Neural progenitor cell (in vitro differentiated cells): Measurements from ENCODE around the gene SPSB4. TPM values are rescaled to one million over a fixed set of nuclear protein-coding genes. Genes with fewer than 3 reads are reported as not detected.

Source experiments
- DNase-seq: peaks from one replicate; pipeline ENCODE4 v3.0.0-alpha.2; 2016; ENCODE audit warnings: low spot score
- H2AFZ ChIP-seq: fragments of 200-600 bp; sonication (generic); replicated peaks from 2 replicates; pipeline ENCODE4 v1.6.1; 2016; ENCODE audit warnings: antibody characterized with exemption
- H3F3A ChIP-seq: fragments of 200-600 bp; sonication (generic); 2 replicates; pipeline ENCODE4 v1.6.1; 2016; ENCODE audit warnings: antibody characterized with exemption, low read depth
- H3K27ac ChIP-seq: fragments of 200-600 bp; sonication (generic); 2 replicates; pipeline ENCODE4 v1.5.1; 2016; ENCODE audit warnings: mild to moderate bottlenecking
- H3K27me3 ChIP-seq: fragments of 200-600 bp; sonication (generic); 2 replicates; pipeline ENCODE4 v1.6.1; 2016; ENCODE audit warnings: mild to moderate bottlenecking, moderate library complexity
- H3K36me3 ChIP-seq: fragments of 200-600 bp; sonication (generic); 2 replicates; pipeline ENCODE4 v1.5.1; 2016
- H3K4me1 ChIP-seq: fragments of 200-600 bp; sonication (generic); 2 replicates; pipeline ENCODE4 v1.6.1; 2016; ENCODE audit warnings: mixed run types
- H3K4me2 ChIP-seq: fragments of 200-600 bp; sonication (generic); 2 replicates; pipeline ENCODE4 v1.6.1; 2016
- H3K4me3 ChIP-seq: fragments of 200-600 bp; sonication (generic); 2 replicates; pipeline ENCODE4 v1.5.1; 2016
- H3K79me2 ChIP-seq: fragments of 200-600 bp; sonication (generic); 2 replicates; pipeline ENCODE4 v1.6.1; 2016; ENCODE audit warnings: low read depth
- H3K9ac ChIP-seq: fragments of 200-600 bp; sonication (generic); 2 replicates; pipeline ENCODE4 v1.6.1; 2016
- H3K9me3 ChIP-seq: fragments of 200-600 bp; sonication (generic); 2 replicates; pipeline ENCODE4 v1.5.1; 2016; ENCODE audit warnings: low read depth
- H4K20me1 ChIP-seq: fragments of 200-600 bp; sonication (generic); 2 replicates; pipeline ENCODE4 v1.6.1; 2016; ENCODE audit warnings: low read depth
- H3K27ac Mint-ChIP-seq: 3 replicates; pipeline ENCODE4 v1.8.0; 2021; ENCODE audit warnings: mixed read lengths
- H3K27me3 Mint-ChIP-seq: 2 replicates; pipeline ENCODE4 v1.8.0; 2022; ENCODE audit warnings: low read depth, mild to moderate bottlenecking, inconsistent platforms, moderate library complexity, mixed read lengths; ENCODE audit not compliant: insufficient read depth
- H3K36me3 Mint-ChIP-seq: 3 replicates; pipeline ENCODE4 v1.8.0; 2021; ENCODE audit warnings: mixed read lengths
- H3K4me1 Mint-ChIP-seq: 3 replicates; pipeline ENCODE4 v1.8.0; 2021; ENCODE audit warnings: mixed read lengths
- H3K4me3 Mint-ChIP-seq: 3 replicates; pipeline ENCODE4 v1.8.0; 2021; ENCODE audit warnings: mild to moderate bottlenecking, moderate library complexity, mixed read lengths
- H3K9me3 Mint-ChIP-seq: 3 replicates; pipeline ENCODE4 v1.8.0; 2020; ENCODE audit warnings: mixed read lengths
- CTCF ChIP-seq: fragments of 200-600 bp; sonication (generic); IDR thresholded peaks from 2 replicates; pipeline ENCODE4 v1.5.1; 2017; ENCODE audit warnings: antibody characterized with exemption, mild to moderate bottlenecking
- EZH2 ChIP-seq: fragments of 200-600 bp; sonication (generic); IDR thresholded peaks from 2 replicates; pipeline ENCODE4 v1.6.1; 2017; ENCODE audit warnings: antibody characterized with exemption, mild to moderate bottlenecking, moderate library complexity
- EZH2phosphoT487 ChIP-seq: fragments of 200-600 bp; sonication (generic); IDR thresholded peaks from 2 replicates; pipeline ENCODE4 v1.6.1; 2017; ENCODE audit warnings: antibody characterized with exemption
- total RNA-seq: library from RNA; depleted of rRNA; stranded (reverse); fragments of >200 nt; gene quantifications from 2 replicates; pipeline ENCODE4 v1.2.3, GENCODE V29; 2015; ENCODE audit warnings: low replicate concordance

Gene SPSB4
- total RNA-seq, 1 donor from 2014 or later: 4.9 TPM

- peak overlapping the region; percentile 5 for H3K4me3 Mint-ChIP-seq
- H3K27ac ChIP-seq: no peak overlapping the region
- no peaks in the 10 kb centered on the region for H4K20me1 ChIP-seq
- peak overlapping the region; percentile 27 for H3K27ac Mint-ChIP-seq
- no peaks in the 10 kb centered on the region for H3K36me3 ChIP-seq
- peaks cover 86% of the 10 kb centered on the region for H3K4me1 ChIP-seq
- peaks cover 3% of the 10 kb centered on the region for H3K36me3 Mint-ChIP-seq
- no peak overlapping the region for H2AFZ ChIP-seq
- peaks cover 89% of the 10 kb centered on the region for H3K4me1 Mint-ChIP-seq
- peaks cover 34% of the 10 kb centered on the region for H3F3A ChIP-seq
- no peaks in the 10 kb centered on the region for H3K9me3 ChIP-seq
- H3K27me3 Mint-ChIP-seq: peaks cover 11% of the 10 kb centered on the region
- DNase-seq: no peak
- TF ChIP-seq EZH2: no peak
- no peak for TF ChIP-seq CTCF
- TF ChIP-seq EZH2phosphoT487: no peak
- no peaks in the 10 kb centered on the region for H3K9me3 Mint-ChIP-seq
- H3K9ac ChIP-seq: no peak overlapping the region
- H3K4me2 ChIP-seq: no peak overlapping the region
- peaks cover 6% of the 10 kb centered on the region for H3K79me2 ChIP-seq
- H3K4me3 ChIP-seq: no peak overlapping the region
- no peaks in the 10 kb centered on the region for H3K27me3 ChIP-seq
Measured at GRCh38 chr3:141087076-141087777, 36.1 kb downstream of the SPSB4 start.

- Mint-ChIP-seq H3K27me3 (peaks cover 11% of the 10 kb centered on the region), H3K27ac (no peak overlapping the region)
Measured at GRCh38 chr3:141087778-141088130, 36.6 kb downstream of the SPSB4 start.

GRCh38 chr3:141089339-141090152, 38.4 kb downstream of the SPSB4 start:
- Mint-ChIP-seq H3K4me3 (no peak overlapping the region), H3K27ac (peak overlapping the region; percentile 3), H3K4me1 (peaks cover 89% of the 10 kb centered on the region), H3K27me3 (peaks cover 8% of the 10 kb centered on the region), H3K9me3 (no peaks in the 10 kb centered on the region), H3K36me3 (peaks cover 3% of the 10 kb centered on the region)
- Histone ChIP-seq H3K9me3 (no peaks in the 10 kb centered on the region), H3K36me3 (no peaks in the 10 kb centered on the region), H3K27me3 (no peaks in the 10 kb centered on the region), H3K4me2 (no peak overlapping the region), H3K4me3 (no peak overlapping the region), H3K4me1 (peaks cover 82% of the 10 kb centered on the region), H3K9ac (no peak overlapping the region), H3K79me2 (no peaks in the 10 kb centered on the region), H4K20me1 (no peaks in the 10 kb centered on the region), H3F3A (peaks cover 36% of the 10 kb centered on the region), H2AFZ (no peak overlapping the region), H3K27ac (no peak overlapping the region)
- TF ChIP-seq EZH2phosphoT487 (no peak), CTCF (no peak), EZH2 (no peak)
- DNase-seq: no peak

More at GRCh38 chr3:141087778-141088130, 36.6 kb downstream of the SPSB4 start:
- peaks cover 36% of the 10 kb centered on the region for H3F3A ChIP-seq
- H3K4me3 ChIP-seq: no peak overlapping the region
- no peaks in the 10 kb centered on the region for H3K9me3 ChIP-seq
- H4K20me1 ChIP-seq: no peaks in the 10 kb centered on the region
- peaks cover 89% of the 10 kb centered on the region for H3K4me1 Mint-ChIP-seq
- H3K4me3 Mint-ChIP-seq: no peak overlapping the region
- H3K9ac ChIP-seq: no peak overlapping the region
- no peak overlapping the region for H2AFZ ChIP-seq
- no peaks in the 10 kb centered on the region for H3K36me3 ChIP-seq
- H3K4me2 ChIP-seq: peak overlapping the region; percentile 39
- no peak for DNase-seq
- TF ChIP-seq EZH2: no peak
- TF ChIP-seq EZH2phosphoT487: no peak
- no peak for TF ChIP-seq CTCF
- H3K9me3 Mint-ChIP-seq: no peaks in the 10 kb centered on the region
- H3K4me1 ChIP-seq: peaks cover 86% of the 10 kb centered on the region
- H3K79me2 ChIP-seq: peaks cover under 1% of the 10 kb centered on the region
- H3K27ac ChIP-seq: no peak overlapping the region
- H3K36me3 Mint-ChIP-seq: peaks cover 3% of the 10 kb centered on the region
- no peaks in the 10 kb centered on the region for H3K27me3 ChIP-seq
